Measurements from ENCODE around the gene SUMO4. TPM values are rescaled to one million over a fixed set of nuclear protein-coding genes. Genes with fewer than 3 reads are reported as not detected.

Gene SUMO4
- total RNA-seq, 1 donor from 2014 or later: 0.82 TPM

GRCh38 chr6:149428606-149429005 is 28.5 kb downstream of the SUMO4 start:
- H3K79me2 ChIP-seq (ENCODE audit: low read depth): no peaks in the 10 kb centered on the region
- no peak overlapping the region for H3K9ac ChIP-seq
- DNase-seq (ENCODE audit: low spot score): no peak
- no peaks in the 10 kb centered on the region for H3K9me3 ChIP-seq (ENCODE audit: low read depth)
- no peaks in the 10 kb centered on the region for H4K20me1 ChIP-seq (ENCODE audit: low read depth)
- peaks cover 25% of the 10 kb centered on the region for H3K4me1 Mint-ChIP-seq
- peaks cover 7% of the 10 kb centered on the region for H3F3A ChIP-seq (ENCODE audit: low read depth)
- no peak overlapping the region for H3K4me3 Mint-ChIP-seq
- TF ChIP-seq CTCF (IDR thresholded peaks at IDR 0.05): no peak
- no peak for TF ChIP-seq EZH2 (IDR thresholded peaks at IDR 0.05)
- TF ChIP-seq EZH2phosphoT487 (IDR thresholded peaks at IDR 0.05): no peak
- H3K9me3 Mint-ChIP-seq: no peaks in the 10 kb centered on the region
- peaks cover 18% of the 10 kb centered on the region for H3K27me3 Mint-ChIP-seq (ENCODE audit: insufficient read depth, low read depth)
- no peak overlapping the region for H3K4me3 ChIP-seq
- no peaks in the 10 kb centered on the region for H3K36me3 Mint-ChIP-seq
- H3K27ac ChIP-seq: no peak overlapping the region
- H3K27ac Mint-ChIP-seq: peak overlapping the region; percentile 48
- peak overlapping the region; percentile 50 for H2AFZ ChIP-seq (replicated peaks)
- H3K36me3 ChIP-seq: no peaks in the 10 kb centered on the region
- no peak overlapping the region for H3K4me2 ChIP-seq
- H3K27me3 ChIP-seq: no peaks in the 10 kb centered on the region
- peaks cover 19% of the 10 kb centered on the region for H3K4me1 ChIP-seq

GRCh38 chr6:149429427-149430360 is 29.6 kb downstream of the SUMO4 start:
- H3K36me3 Mint-ChIP-seq: no peaks in the 10 kb centered on the region
- H3K4me1 ChIP-seq: peaks cover 12% of the 10 kb centered on the region
- no peaks in the 10 kb centered on the region for H3K36me3 ChIP-seq
- peak overlapping the region; percentile 50 for H2AFZ ChIP-seq (replicated peaks)
- H3K27me3 Mint-ChIP-seq (ENCODE audit: insufficient read depth, low read depth): peaks cover 18% of the 10 kb centered on the region
- H3K4me3 Mint-ChIP-seq: no peak overlapping the region
- H3K27me3 ChIP-seq: no peaks in the 10 kb centered on the region
- H3K9ac ChIP-seq: no peak overlapping the region
- H3K27ac ChIP-seq: no peak overlapping the region
- no peaks in the 10 kb centered on the region for H3K79me2 ChIP-seq (ENCODE audit: low read depth)
- H3K4me2 ChIP-seq: no peak overlapping the region
- TF ChIP-seq EZH2phosphoT487 (IDR thresholded peaks at IDR 0.05): no peak
- no peak for TF ChIP-seq CTCF (IDR thresholded peaks at IDR 0.05)
- TF ChIP-seq EZH2 (IDR thresholded peaks at IDR 0.05): no peak
- peaks cover 7% of the 10 kb centered on the region for H3F3A ChIP-seq (ENCODE audit: low read depth)
- peaks cover 16% of the 10 kb centered on the region for H3K4me1 Mint-ChIP-seq
- H3K27ac Mint-ChIP-seq: peak overlapping the region; percentile 4
- no peaks in the 10 kb centered on the region for H3K9me3 Mint-ChIP-seq
- DNase-seq (ENCODE audit: low spot score): no peak
- no peaks in the 10 kb centered on the region for H4K20me1 ChIP-seq (ENCODE audit: low read depth)
- H3K9me3 ChIP-seq (ENCODE audit: low read depth): no peaks in the 10 kb centered on the region
- H3K4me3 ChIP-seq: no peak overlapping the region

GRCh38 chr6:149431905-149432775 is 32.1 kb downstream of the SUMO4 start:
- no peak overlapping the region for H3K4me3 Mint-ChIP-seq
- H3K9me3 Mint-ChIP-seq: no peaks in the 10 kb centered on the region
- peak overlapping the region; percentile 64 for H2AFZ ChIP-seq (replicated peaks)
- H3K27me3 ChIP-seq: no peaks in the 10 kb centered on the region
- H3K27ac ChIP-seq: no peak overlapping the region
- H3K9me3 ChIP-seq (ENCODE audit: low read depth): no peaks in the 10 kb centered on the region
- H3K4me3 ChIP-seq: no peak overlapping the region
- H4K20me1 ChIP-seq (ENCODE audit: low read depth): no peaks in the 10 kb centered on the region
- H3F3A ChIP-seq (ENCODE audit: low read depth): peaks cover 7% of the 10 kb centered on the region
- H3K79me2 ChIP-seq (ENCODE audit: low read depth): no peaks in the 10 kb centered on the region
- H3K4me2 ChIP-seq: peak overlapping the region; percentile 44
- peaks cover 13% of the 10 kb centered on the region for H3K4me1 Mint-ChIP-seq
- H3K36me3 ChIP-seq: no peaks in the 10 kb centered on the region
- H3K27me3 Mint-ChIP-seq (ENCODE audit: insufficient read depth, low read depth): peaks cover 9% of the 10 kb centered on the region
- peaks cover 12% of the 10 kb centered on the region for H3K4me1 ChIP-seq
- no peaks in the 10 kb centered on the region for H3K36me3 Mint-ChIP-seq
- DNase-seq (ENCODE audit: low spot score): peak; percentile 96
- no peak overlapping the region for H3K9ac ChIP-seq
- TF ChIP-seq CTCF (IDR thresholded peaks at IDR 0.05): peak; percentile 98
- no peak for TF ChIP-seq EZH2phosphoT487 (IDR thresholded peaks at IDR 0.05)
- no peak for TF ChIP-seq EZH2 (IDR thresholded peaks at IDR 0.05)
- H3K27ac Mint-ChIP-seq: no peak overlapping the region

All from neural progenitor cell (in vitro differentiated cells).